ENCODE results near the gene RPS15.

RPS15 gene

DNA sequence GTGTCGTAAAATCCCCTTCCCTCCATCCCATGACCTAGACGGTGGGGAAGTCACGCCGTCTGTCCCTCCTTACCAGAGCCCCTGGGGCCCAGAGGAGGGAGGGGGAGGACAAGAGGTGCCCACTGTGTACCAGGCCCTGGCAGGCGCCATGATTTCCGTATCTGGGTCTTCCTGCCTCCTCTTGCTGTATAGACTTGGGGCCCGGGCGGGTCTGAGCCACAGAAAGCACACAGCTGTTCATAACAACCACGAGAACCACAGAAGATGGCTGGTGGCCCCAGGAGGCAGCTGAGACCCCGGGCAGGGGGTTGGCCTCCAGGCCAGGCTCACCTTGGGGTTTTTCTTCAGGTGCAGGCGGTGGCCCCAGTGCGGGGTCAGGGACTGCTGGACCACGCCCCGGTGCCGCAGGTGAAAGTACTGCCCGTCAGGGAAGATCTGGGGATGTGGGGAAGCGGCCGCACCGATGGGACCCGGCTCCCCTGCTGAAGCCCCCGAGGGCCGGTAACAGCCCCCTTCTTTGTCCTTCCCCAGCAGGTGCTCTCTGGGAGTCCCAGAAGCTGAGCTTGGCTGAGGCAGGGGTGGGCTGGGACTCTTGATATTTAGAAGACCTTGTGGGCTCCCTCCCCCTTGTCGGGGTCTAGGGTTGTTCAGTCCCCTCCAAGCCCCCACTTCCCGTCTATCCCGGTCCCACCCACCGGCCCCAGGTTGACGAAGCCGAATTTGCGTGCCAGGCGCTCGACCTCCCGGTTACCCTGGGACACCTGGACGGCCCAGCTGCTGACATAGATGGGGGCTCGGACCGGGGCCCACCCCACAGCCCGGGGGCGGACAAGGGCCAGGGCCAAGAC is 51.5 kb downstream of the RPS15 start:
- no peak for DNase-seq
